Inferior parietal cortex (tissue), 1 donor: Measurements from ENCODE around the gene SCN4A.

Experiments
- DNase-seq: peaks from one replicate; pipeline ENCODE4 v3.0.0-alpha.2; 2016; ENCODE audit errors: extremely low spot score

SCN4A gene

DNA sequence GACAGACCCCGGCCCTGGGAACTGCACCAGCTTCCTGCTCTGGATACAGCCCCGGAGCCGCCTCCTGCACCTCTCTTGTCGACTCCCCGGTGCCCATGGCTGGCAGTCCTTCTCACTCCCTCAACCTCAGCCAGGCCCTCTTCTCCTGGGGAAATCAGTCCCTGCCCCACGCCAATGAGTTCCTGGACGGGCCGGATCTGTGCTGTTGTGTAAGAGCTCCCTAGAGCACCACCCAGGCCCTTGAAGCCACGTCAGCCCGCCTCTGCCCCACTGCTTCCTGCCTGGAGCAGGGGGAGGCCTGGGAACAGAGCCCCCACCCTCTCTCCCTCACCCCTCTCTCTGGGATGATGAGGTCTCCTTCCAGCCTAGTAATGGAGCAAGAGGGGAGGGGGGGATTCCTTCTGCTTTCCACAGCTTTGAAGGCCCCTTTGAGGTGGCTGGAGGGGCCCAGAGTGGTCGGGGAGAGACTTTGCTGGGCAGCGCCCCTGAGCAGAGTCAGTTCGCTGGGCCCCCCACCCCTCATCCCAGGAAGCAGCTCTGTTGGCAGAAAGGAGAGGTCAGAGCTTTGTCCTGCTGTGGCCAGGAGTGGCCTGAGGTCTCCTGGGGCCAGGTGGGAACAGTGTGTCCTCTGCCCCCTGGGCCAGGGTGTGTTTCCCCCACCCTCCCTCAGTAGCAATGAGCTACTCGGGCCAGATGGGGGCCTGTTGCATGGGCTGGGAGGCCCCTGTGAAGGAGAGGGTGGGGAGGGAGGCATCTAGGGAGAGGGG lies 29.2 kb upstream of the SCN4A start:
- DNase-seq, result no peak

DNA sequence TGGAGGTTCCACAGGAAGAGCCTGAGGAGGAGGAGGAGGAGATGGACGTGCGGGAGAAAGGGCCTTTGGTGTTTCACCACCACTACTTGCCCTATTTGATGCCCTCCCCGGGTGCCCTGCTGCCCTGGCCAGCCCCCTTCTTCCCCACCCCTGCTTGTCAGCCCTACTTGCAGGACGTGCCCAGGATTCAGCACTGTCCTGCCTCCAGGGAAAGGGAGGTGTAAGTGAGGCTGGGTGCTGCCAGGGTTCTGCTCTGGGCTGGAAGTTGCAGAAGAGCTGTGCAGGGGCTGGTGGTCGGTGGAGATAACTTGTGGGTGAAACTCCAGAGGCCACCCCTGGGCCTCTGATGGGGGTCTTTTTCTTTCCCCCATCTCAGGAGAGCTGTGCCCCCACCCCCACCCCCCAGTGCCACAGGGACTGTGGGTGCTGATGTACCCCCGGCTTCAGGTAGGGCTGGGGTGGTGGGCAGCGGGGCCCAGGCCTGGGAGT lies 28.4 kb upstream of the SCN4A start:
- DNase-seq, result no peak

DNA sequence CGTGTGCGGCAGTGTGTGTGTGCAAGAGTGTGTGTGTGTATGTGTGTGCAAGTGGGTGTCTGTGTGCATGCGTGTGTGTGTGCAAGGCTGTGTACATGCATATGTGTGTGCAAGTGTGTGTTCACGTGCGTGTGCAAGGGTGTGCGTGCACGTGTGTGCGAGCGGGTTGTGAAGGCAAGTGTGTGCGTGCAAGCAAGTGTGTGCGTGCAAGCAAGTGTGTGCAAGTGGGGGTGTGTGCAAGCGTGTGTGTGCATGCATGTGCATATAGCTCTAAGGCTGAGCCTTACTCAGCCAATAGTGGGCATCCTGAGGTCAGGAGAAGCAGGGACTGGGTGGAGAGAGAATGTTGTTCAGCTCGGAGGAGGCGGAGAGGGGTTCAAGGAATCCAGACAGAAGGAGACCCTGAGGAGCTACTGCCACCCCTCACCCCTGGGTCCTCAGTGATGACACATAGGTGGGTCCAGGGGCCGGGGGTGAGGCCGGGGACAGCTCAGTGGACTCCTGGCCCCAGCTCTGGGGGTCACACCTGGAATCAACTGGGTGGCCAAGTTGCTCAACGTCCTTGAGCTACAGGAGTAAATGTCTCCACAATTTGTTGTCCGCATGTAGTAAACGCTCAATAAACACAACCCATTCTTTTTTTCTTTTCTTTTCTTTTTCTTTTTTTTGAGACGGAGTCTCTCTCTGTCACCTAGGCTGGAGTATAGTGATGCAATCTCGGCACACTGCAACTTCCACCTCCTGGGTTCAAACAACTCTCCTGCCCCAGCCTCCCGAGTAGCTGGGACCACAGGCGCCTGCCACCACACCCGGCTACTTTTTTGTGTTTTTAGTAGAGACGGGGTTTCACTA lies 27.2 kb upstream of the SCN4A start:
- no peak for DNase-seq

DNA sequence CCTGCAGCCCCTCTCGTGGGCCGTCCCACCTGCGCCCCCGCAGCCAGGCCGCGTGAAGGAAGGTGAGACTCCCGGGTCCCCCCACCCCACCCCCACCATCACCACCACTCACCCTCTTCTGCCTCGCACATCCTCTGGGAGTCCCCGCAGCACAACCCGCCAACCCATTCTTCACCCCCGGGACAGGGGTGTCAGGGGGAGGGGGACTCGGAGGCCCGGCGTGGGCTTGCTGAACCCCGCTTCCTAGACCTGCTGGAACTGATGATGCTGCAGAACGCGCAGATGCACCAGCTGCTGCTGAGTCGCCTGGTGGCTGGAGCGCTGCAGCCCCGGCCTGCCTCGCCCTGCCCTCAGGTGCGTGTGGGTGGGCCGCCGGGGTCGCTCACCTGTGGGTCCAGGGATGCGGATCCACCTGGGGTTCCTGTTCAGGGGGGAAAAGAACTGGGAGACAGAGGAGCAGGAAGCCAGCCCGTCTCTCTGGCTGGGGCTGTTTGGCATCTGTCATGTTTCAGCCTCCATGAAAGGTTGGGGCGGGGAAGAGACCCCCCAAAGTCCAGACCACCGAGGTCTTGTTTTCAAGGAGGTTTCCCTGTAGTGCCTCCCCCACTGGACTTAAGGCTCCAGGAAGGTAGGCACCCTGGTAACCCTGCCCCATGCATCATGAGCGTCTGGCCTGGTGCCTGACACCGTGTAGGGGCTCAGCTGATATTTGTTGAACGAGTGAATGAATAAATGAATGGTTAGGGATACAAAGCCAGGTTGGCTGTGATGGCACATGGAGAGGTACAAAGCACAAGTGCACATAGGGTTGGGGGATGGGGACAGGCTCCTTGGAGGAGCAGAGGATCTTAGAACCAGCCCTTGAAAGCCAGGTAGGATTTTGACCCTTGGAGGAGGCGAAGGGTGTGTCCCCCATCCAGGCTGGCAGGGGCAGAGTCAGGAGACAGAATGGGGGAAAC lies 26.3 kb upstream of the SCN4A start:
- DNase-seq, result no peak

DNA sequence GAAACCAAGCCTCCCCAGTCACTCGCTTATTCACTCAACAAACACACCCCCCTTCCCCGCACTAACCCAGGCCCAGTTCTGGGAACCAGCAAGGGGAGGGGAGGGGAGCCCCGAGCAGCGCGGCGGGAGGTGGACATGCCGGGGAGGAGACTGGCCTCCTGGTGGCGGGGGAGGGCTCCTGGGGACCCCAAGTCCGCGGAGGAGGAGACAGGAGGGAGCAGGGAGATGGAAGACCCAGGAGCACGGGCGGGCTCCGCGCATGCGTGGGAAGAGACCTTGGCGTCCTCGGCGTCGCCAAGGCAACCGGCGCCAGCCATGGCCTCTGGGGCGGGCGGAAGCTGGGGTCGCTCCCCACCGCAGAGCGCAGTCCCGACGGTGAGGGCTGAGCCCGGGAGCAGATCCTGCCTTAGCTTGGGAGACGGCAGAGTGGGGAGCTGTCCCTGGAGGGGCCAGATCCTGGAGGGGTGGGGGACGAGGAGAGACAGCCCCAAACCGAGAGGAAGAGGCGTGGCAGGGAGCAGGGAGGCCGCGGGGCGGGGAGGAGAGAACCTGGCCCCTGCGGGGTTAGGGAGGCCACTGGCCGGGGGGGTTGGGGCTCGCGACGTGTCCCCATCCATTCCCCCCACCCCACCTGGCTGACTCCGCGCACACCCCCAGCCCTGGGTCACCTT lies 25.5 kb upstream of the SCN4A start, which contains the start of gene PRR29:
Gene PRR29, plus strand, starts transcription at position 302 of the 671 bp plus-strand sequence. Its CDS starts 14 bp downstream, at position 316.
- DNase-seq, result peak; percentile 29

DNA sequence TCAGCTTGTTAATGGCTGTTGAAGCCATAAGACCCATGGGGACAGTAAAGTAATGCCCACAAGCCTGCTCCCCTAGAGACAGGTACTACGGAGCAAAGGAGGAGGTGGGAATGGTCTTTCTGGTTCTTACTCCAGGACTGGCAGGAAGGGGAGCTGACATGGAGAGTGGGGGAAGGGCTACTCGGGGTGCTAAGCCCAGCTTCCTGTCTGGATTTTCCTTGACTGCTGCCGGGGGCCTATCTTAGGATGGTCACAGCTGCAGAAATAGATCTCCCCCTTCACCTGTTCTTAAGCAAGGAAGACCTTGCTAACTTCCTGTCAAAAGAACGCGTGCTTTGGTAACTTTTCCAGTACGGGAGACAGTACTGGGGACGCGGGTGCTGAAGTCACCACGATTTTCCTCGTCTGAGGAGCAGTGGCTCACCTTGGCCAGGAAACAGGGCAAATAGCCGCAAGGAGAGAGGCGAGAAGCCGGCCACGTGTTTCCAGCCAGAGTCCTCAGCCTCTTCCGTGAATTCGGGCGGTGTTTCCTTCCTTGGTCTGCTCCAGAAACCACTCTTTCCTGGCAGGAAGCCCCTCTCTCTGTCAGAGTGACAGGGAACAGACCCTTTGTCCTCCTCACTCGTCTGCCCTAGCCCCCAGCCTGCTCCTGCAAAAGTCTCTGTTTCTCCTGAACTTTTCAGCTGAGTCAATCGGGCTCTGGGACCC lies 24.8 kb upstream of the SCN4A start:
- no peak for DNase-seq

DNA sequence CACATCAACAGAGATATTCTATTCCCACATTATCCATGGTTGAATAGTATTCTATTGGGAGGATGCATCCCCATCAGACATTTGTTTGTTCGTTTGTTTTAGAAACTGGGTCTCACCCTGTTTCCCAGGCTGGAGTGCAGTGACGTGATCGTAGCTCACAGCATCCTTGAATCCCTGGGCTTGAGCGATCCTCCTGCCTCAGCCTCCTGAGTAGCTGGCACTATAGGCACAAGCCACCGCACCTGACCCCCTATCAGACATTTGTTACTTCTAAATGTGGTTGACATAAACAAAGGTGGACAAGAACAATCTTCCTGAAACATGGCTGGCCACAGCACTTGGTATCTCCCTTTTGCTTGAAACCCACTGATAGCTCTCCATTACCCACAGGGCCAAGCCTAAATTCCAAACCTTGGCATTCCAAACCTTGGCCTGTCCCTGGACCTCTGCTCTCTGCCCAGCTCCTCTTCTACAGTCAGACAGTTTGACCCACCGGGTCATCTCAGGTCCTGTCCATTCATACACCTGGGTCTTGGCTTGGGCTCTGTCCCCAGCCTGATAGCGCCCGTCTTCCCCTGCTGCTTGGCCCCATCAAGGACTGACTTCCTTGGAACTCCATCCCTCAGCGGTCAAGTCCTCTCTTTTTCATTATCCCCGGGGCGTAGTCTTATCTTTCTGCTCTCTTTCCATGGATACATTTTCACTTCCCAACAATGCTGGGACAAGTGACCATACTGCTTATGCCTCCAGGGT lies 23.9 kb upstream of the SCN4A start:
- no peak for DNase-seq

DNA sequence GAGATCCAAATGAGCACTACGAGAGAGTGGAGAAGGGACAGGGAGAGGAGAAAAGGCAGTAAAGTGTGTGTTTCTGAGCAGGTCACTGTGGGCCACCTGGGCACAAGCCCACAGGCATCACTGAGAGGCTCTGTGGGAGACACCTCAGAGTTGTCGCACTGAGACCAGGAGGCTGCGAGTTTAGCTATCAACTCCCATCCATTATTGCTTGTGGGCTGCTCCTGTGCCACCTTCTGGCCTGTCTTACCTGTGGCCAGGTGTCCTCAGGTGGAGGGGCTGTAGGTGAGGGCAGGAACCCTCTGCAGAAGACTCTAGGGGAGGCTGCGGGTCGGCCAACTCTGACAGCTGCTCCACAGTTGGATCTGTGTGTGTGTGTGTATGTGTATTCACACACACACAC lies 22.9 kb upstream of the SCN4A start:
- no peak for DNase-seq

DNA sequence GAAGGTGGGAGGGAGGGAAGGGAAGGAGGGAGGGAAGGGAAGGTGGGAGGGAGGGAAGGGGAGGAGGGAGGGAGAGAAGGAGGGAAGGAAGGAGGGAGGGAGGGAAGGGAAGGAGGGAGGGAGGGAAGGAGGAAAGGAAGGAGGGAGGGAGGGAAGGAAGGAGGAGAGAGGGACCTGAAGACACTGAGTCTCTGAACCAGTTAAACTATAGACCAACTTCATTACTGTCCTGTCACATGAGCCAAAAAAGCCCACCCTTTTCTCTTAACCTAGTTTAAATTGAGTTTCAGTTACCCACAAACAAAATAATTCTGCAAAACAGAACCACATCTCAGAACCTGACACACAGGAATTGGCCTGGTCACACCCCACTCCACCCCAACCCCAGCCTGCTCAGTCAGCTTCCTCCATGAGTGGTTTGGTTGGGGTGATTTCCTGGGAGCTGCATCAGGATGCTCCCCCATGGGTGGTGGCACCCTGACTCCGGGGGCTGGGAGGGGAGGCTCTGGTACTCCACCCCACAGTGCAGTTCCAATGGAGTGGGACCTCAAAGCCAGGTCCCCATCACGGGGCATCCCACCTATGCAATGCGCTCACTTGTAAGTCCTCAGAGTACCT lies 20.8 kb upstream of the SCN4A start:
- no peak for DNase-seq

DNA sequence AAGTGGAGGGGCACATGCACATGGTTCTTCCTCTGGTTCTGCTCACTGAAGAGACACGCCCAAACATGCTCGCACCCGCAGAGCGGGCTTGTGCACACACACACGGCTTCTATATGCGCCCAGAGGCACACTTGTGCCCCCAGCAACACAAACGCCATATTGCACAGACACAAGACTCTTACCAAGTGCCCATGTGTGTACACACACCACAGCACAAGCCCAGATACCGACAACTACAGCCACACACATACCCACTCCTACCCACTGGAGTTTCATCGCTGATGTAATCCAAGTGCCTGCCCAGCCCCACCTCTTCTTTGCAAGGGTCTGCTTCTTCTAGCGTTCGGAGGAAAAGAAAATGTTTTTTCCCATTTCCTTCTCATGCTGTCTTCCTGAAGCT lies 18.9 kb upstream of the SCN4A start:
- DNase-seq, result no peak

DNA sequence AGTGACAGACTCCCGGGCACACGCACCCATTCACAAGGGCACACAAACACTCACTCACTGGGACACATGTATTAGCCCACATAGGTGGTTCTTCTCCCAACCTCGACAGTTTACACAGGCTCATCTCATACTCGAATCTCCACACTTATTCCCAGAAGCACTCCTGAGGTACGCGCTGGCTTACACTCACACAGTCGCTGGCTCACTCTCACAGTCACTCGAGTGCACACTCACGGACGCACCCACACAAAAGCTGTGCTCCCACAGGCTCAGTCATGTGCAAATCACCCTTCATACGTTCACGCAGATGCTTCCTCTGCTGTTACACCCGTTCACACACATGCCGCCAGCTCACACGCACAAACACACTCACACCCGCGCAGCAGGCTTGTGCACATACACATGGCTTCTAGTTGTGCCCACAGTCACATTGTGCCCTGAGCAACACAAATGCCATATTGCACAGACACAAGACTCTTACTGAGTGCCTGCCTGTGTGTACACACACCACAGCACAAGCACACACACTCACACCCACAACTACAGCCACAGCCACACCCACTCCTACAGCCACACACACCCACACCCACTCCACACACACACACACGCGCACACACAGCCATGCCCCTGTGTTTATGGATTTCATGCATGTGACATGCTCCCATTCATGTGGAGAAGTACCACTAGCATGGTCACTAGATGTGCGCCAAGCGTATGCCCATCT lies 17.1 kb upstream of the SCN4A start:
- no peak for DNase-seq

DNA sequence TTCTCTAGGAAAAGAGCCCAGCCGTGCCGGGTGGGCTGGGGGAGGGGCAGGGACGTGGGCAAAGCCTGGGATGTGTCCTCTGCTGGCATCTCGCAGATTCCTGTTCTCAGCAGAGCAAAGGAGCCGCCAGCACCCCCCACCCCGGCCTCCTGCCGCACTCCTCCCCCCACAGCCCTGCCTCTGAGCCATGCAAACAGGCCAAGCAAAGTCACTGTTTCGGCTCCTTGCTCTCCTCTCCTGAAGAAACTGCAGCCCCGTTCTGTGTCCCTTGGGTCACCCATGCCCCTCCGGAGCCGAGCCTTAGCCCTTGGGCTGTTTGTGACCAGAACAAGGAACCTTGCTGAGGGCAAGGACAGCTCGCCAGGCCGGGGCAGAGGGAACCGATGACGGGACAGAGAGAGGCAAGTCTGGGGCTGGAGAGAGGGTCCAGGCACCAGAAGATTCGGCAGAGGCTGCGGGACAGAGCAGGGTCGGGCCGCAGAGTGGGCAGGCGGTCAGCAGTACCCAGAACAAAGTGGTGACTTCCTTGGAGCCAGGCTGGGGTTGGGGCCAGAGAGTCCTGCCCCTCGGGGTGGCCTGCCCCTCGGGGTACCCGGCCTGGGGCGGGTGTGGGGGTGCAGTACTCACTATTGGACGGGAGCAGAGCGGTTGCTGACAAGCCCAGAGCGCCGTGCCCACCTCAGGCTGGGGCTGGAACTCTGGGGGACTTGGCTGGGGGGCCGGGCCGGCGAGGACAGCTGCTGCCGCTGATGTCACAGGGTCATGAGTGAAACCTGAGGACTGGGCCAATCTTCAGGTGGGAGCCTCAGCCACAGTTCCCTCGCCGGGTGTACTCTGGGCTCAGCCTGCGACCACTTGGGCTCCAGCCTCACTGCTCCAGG lies 16.3 kb upstream of the SCN4A start:
- DNase-seq, result no peak

DNA sequence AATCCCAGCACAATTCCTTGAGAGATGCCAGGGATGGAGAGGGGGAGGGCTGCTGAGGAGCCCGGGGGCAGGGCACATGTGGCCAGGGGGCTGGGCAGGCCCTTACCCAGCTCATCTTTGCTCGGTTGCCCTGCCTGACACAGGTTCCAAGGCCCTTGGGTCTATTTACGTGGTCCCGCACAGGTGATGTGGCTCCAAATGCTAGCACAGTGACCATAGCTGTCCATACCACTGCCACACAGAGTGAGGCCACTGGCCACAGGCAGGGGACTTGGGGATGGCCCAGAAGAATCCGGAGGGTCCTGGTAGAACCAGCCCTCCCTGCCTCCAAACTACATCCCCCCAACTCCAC lies 15.4 kb upstream of the SCN4A start:
- no peak for DNase-seq

DNA sequence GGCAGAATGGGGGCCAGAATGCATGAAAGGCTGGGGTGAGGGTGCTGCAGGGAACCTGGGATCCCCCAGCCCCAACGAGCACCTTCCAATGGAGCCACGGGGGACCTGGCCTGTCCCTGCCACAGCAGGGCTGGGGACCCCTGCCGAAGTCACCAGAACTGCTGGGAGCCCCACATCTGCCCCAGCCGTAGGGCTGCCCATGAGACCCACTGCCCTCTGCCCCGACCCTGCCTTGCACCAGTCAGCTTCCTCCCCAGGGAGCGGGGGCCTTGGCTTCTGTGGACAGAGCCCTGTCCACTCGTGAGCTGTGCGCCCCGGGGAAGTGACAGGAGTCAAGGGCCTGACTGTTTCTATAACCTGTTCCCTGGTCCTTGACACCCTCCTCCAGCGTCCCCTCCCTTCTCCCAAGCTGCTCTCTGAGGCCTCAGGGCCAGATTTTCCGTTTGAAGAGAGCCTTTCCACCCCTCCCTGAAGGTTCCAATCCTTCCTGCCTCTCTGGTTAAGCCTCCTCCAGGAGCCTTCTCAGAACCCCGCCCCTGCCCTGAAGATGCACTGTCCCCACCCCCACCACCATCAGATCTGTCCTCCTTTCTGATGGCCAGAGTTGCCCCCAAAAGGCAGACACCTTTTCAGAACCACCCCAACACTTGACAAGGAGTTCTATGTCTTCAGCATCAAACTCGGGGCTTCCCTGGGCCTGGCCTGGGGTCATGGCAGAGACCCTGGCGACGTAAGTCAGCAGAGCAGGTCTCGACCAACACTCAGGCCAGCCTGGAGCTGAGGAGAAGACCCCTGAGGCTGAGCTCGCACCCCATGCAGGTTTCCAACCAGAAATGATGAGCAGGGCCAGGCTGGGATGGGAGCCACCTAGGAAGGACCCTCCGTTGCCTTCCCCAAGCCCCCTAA lies 14.8 kb upstream of the SCN4A start:
- DNase-seq, result no peak

DNA sequence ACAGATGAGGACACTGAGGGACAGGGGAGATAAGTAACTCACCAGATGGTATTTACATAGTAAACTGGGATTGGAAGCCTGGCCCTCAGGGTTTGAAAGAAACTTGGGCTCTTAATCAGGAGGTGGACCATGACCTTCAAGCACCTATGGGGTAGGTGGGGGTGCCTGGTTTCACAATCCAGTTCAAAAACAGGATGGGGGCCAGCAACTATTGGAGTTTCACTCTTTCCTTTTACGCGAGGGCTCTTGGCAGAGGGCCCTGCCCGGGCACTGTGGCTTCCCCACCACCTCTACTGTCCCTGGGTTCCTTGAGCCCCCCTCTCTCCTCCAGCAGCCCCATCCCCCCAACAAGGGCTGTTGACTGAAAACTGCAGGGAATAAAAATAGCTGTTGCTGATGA lies 14.1 kb upstream of the SCN4A start:
- no peak for DNase-seq

DNA sequence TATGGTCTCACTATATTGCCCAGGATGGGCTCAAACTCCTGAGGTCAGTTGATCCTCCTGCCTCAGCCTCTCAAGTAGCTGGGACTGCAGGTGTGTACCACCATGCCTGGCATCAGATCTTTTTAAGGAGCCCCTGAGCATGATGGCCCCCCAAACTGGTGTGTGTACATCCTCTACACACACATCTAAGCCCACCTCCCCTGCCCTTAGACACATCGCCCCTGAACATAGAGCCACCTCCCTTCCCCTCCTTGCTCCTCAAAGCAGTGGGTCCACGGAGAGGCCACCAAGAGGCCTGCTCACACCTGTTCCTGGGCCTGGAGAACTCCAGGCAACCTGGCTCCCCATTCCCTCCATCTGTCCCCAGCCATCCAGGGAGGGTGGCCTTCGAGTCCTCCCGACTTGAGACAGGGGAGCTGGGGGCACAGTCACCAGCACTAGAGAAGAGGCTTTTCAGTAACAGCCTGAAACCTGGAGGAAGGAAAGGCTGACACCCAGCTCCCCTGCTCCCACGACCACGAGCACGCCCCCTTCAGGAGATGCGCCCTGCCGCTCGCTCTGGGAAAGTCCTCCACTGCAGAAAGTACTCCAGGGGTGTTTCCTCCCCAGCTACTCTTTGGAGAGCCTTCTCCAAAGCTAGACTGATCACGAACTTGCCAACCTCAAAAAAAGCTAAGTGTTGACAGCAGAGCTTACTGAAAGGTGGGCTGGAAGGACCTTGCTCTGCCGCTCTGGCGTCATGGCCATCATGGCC lies 12.8 kb upstream of the SCN4A start:
- DNase-seq, result no peak
